ENCODE results near the gene RAB4B. TPM values are rescaled to one million over a fixed set of nuclear protein-coding genes. Genes with fewer than 3 reads are reported as not detected.

Gene RAB4B
- total RNA-seq, 5 donors from 2014 or later (not counting 1 experiment from before 2014, with no cell fraction given) = 42.4 to 77.9 (median 63.2) TPM

DNA sequence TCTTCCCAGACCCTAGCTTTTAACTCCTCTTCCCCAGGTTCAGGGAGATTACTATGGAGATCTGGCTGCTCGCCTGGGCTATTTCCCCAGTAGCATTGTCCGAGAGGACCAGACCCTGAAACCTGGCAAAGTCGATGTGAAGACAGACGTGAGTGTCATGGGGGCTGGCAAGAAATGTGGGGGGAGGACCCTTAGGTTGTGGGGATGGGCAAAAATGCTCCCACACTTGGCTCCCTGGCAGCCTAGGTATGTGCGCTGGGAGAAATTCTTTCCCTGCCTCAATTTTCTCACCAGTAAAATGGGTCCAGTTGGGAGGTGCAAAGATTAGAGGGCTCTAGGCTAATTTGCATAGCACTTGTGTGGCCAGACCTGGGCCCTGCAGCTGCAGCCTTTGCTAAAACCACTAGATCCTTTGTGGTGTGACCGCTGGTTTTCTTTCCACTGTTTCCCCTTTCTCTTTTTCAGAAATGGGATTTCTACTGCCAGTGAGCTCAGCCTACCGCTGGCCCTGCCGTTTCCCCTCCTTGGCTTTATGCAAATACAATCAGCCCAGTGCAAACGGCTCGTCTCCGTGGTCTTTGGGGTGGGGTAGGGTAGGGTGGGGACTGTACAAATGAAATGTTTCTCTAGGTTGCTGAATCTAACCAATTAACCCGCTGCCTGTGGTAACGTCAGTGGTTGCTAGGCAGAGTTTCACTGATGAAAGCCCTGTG lies 959 bp upstream of the RAB4B start:
- peaks cover 9% of the 10 kb centered on the region for H3K36me3 Mint-ChIP-seq
- Histone ChIP-seq H3K27me3 (replicated peaks in 1 of 2; ENCODE audit: control insufficient read depth in 2 of 2, extremely low read depth in 1 of 2, insufficient read depth in 2 of 2, low read length in 1 of 2) (no peaks in the 10 kb centered on the region), H3K4me3 (ENCODE audit: control insufficient read depth in 1 of 2, extremely low read depth in 1 of 2, low read length in 1 of 2) (peak overlapping the region; percentile 67 to 96), H3K36me3 (ENCODE audit: control insufficient read depth in 2 of 2, extremely low read depth in 1 of 2, insufficient read depth in 1 of 2, low read length in 1 of 2) (peaks cover 0 to 6% of the 10 kb centered on the region in 2 donors), H3K27ac (ENCODE audit: low read length) (peak overlapping the region; percentile 86), H3K4me1 (ENCODE audit: control insufficient read depth in 1 of 2, extremely low read depth in 1 of 2, insufficient read depth in 2 of 2, low read length in 2 of 2) (peaks cover 9 to 26% of the 10 kb centered on the region in 2 experiments), H3K9me3 (no peaks in the 10 kb centered on the region)
- H3K9me3 Mint-ChIP-seq = no peaks in the 10 kb centered on the region
- POLR2A ChIA-PET = interaction anchor here (0.5 to 2.5 kb wide), 8 partner anchors 18 to 486 kb away, joined by 3 to 23 read pairs (median 6); partner anchors contain the start of genes EGLN2 (in 2 of the 2), ACTMAP (in 1 of the 2) and SNRPA (in 1 of the 2)
- 3% methylated on average over 7 of the region's 13 CpGs for WGBS (ENCODE audit: insufficient coverage)
- H3K4me3 Mint-ChIP-seq = peak overlapping the region; percentile 83 to 90 (median 88)
- DNase-seq = peak; percentile 78 to 96 (median 90)
- peaks cover 25 to 41% (median 38%) of the 10 kb centered on the region in 3 donors for H3K4me1 Mint-ChIP-seq
- H3K27ac Mint-ChIP-seq = peak overlapping the region; percentile 96
- no peaks in the 10 kb centered on the region for H3K27me3 Mint-ChIP-seq
- ATAC-seq (replicated peaks in 1 of 4) = peak; percentile 69 to 76 (median 74)
- CTCF ChIA-PET = interaction anchor here (0.5 to 3.3 kb wide), 18 partner anchors 11 to 640 kb away, joined by 3 to 30 read pairs (median 4); partner anchors contain the start of genes ACTMAP (in 1 of the 2), C19orf47 (in 1 of the 2), COQ8B (in 1 of the 2) and EGLN2 (in 1 of the 2)

DNA sequence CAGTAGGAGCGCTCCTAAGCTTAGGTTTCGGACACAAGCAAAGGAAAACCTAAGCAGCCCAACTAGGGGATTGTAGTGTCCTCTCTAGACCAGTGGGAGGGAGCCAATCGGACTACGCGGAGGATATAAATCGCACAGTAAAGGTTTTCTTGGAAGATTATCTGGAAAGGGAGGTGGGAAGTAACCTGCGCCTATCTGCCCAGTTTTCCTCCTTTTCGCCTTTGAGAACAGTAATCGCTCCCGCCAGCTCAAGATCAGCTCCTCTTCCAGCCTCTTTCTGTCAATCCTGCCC lies 456 bp upstream of the RAB4B start:
- 0% methylated on average over 7 of the region's 10 CpGs for WGBS (ENCODE audit: insufficient coverage)
- ChIA-PET CTCF (interaction anchor here (0.5 to 3.3 kb wide), 20 partner anchors 12 to 1181 kb away, joined by 3 to 30 read pairs (median 3); partner anchors contain the start of genes ACTMAP (in 1 of the 2), C19orf47 (in 1 of the 2), COQ8B (in 1 of the 2) and EGLN2 (in 1 of the 2)), POLR2A (interaction anchor here (0.5 to 2.5 kb wide), 10 partner anchors 18 to 486 kb away, joined by 3 to 23 read pairs (median 6); partner anchors contain the start of genes ACTMAP (in 1 of the 2), COQ8B (in 1 of the 2), EGLN2 (in 1 of the 2) and ITPKC (in 1 of the 2))
- no peaks in the 10 kb centered on the region for H3K27me3 ChIP-seq (replicated peaks in 1 of 2; ENCODE audit: control insufficient read depth in 2 of 2, extremely low read depth in 1 of 2, insufficient read depth in 2 of 2, low read length in 1 of 2)
- Mint-ChIP-seq H3K36me3 (peaks cover 13% of the 10 kb centered on the region), H3K9me3 (no peaks in the 10 kb centered on the region), H3K4me3 (peak overlapping the region; percentile 83 to 90 (median 88)), H3K27me3 (no peaks in the 10 kb centered on the region), H3K4me1 (peaks cover 26 to 40% (median 38%) of the 10 kb centered on the region in 3 donors), H3K27ac (peak overlapping the region; percentile 96)
- no peaks in the 10 kb centered on the region for H3K9me3 ChIP-seq
- ATAC-seq (replicated peaks in 1 of 4) (no peak), DNase-seq (no peak)
- H3K4me3 ChIP-seq (ENCODE audit: control insufficient read depth in 1 of 2, extremely low read depth in 1 of 2, low read length in 1 of 2) = peak overlapping the region; percentile 67 to 96
- H3K4me1 ChIP-seq (ENCODE audit: control insufficient read depth in 1 of 2, extremely low read depth in 1 of 2, insufficient read depth in 2 of 2, low read length in 2 of 2) = peaks cover 9 to 26% of the 10 kb centered on the region in 2 experiments
- H3K36me3 ChIP-seq (ENCODE audit: control insufficient read depth in 2 of 2, extremely low read depth in 1 of 2, insufficient read depth in 1 of 2, low read length in 1 of 2) = peaks cover 0 to 7% of the 10 kb centered on the region in 2 donors
- peak overlapping the region; percentile 86 for H3K27ac ChIP-seq (ENCODE audit: low read length)

DNA sequence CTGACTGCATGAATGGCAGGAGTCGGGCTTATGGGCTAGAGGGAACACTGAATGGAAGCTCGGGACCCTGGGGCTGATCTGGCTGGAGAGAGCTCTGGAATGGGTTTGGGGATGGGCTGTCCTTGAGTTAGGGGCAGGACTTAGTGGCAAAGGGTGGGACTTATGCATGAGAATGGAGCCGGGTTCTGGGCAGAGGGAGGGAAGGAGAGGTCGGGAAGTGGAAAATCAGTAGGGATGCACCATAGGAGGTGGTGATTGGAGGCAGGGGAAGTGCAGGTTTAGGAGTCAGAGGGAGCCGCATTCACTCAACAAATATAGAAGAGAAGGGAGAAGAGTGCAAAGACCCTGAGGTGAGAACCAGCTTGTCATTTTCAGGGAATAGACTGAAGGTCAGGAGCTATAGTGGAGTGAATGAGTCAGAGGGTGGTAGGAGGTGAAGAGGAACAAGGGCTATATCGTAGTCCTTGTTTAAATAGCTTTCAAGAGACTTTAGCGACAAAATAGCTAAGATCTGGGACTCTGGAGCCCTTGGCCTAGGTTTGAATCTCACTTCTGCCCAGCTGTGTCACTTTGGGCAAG lies 748 bp downstream of the RAB4B start:
- Mint-ChIP-seq H3K36me3 (peaks cover 17% of the 10 kb centered on the region), H3K4me3 (peak overlapping the region; percentile 83 to 90 (median 88)), H3K4me1 (peaks cover 26 to 40% (median 40%) of the 10 kb centered on the region in 3 donors), H3K9me3 (no peaks in the 10 kb centered on the region), H3K27ac (peak overlapping the region; percentile 96), H3K27me3 (no peaks in the 10 kb centered on the region)
- H3K27me3 ChIP-seq (replicated peaks in 1 of 2; ENCODE audit: control insufficient read depth in 2 of 2, extremely low read depth in 1 of 2, insufficient read depth in 2 of 2, low read length in 1 of 2) = no peaks in the 10 kb centered on the region
- DNase-seq (no peak), ATAC-seq (replicated peaks in 1 of 4) (no peak)
- peaks cover 4 to 9% of the 10 kb centered on the region in 2 donors for H3K36me3 ChIP-seq (ENCODE audit: control insufficient read depth in 2 of 2, extremely low read depth in 1 of 2, insufficient read depth in 1 of 2, low read length in 1 of 2)
- 18% methylated on average over 6 of the region's 7 CpGs for WGBS (ENCODE audit: insufficient coverage)
- H3K27ac ChIP-seq (ENCODE audit: low read length) = peak overlapping the region; percentile 73
- ChIA-PET CTCF (interaction anchor here (0.5 to 3.3 kb wide), 12 partner anchors 20 to 780 kb away, joined by 3 to 30 read pairs (median 7); partner anchors contain the start of genes ACTMAP (in 1 of the 2), EGLN2 (in 1 of the 2) and SNRPA (in 1 of the 2)), POLR2A (interaction anchor here (0.5 to 2.5 kb wide), 6 partner anchors 20 to 1105 kb away, joined by 3 to 23 read pairs (median 6); partner anchors contain the start of genes ACTMAP (in 1 of the 2), EGLN2 (in 1 of the 2), HNRNPUL1 (in 1 of the 2) and SNRPA (in 1 of the 2))
- H3K4me1 ChIP-seq (ENCODE audit: control insufficient read depth in 1 of 2, extremely low read depth in 1 of 2, insufficient read depth in 2 of 2, low read length in 2 of 2) = peaks cover 9 to 26% of the 10 kb centered on the region in 2 experiments
- no peaks in the 10 kb centered on the region for H3K9me3 ChIP-seq
- H3K4me3 ChIP-seq (ENCODE audit: control insufficient read depth in 1 of 2, extremely low read depth in 1 of 2, low read length in 1 of 2) = peak overlapping the region; percentile 64 to 67

DNA sequence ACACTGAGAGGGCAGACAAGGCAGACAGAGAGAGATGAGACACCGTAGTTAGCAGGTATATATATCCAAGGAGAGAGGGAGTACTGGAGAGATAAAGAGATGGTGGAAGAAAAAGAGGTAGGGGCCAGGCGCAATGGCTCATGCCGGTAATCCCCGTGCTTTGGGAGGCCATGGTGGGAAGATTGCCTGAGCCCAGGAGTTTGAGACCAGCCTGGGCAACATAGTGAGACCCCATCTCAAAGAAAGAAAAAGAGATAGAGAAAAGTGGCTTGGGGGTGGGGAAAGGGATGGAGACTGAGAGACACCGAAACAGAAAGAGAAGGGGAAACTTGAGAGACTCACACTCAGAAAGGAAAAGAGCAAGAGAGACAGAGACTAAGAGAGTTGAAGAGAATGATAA lies 2.5 kb downstream of the RAB4B start:
- H3K36me3 ChIP-seq (ENCODE audit: control insufficient read depth in 2 of 2, extremely low read depth in 1 of 2, insufficient read depth in 1 of 2, low read length in 1 of 2) = peaks cover 14 to 21% of the 10 kb centered on the region in 2 donors
- no peak for ATAC-seq (replicated peaks in 1 of 4)
- peaks cover 26 to 42% (median 40%) of the 10 kb centered on the region in 3 donors for H3K4me1 Mint-ChIP-seq
- H3K4me3 ChIP-seq (ENCODE audit: control insufficient read depth in 1 of 2, extremely low read depth in 1 of 2, low read length in 1 of 2) = no peak overlapping the region
- WGBS (ENCODE audit: insufficient coverage) = 100% methylated on average over 5 of the region's 5 CpGs
- peaks cover 9 to 26% of the 10 kb centered on the region in 2 experiments for H3K4me1 ChIP-seq (ENCODE audit: control insufficient read depth in 1 of 2, extremely low read depth in 1 of 2, insufficient read depth in 2 of 2, low read length in 2 of 2)
- H3K4me3 Mint-ChIP-seq = no peak overlapping the region
- H3K27ac Mint-ChIP-seq = peak overlapping the region; percentile 25 to 49
- no peaks in the 10 kb centered on the region for H3K9me3 Mint-ChIP-seq
- no peak overlapping the region for H3K27ac ChIP-seq (ENCODE audit: low read length)
- DNase-seq = no peak
- H3K36me3 Mint-ChIP-seq = peaks cover 22% of the 10 kb centered on the region
- H3K27me3 ChIP-seq (replicated peaks in 1 of 2; ENCODE audit: control insufficient read depth in 2 of 2, extremely low read depth in 1 of 2, insufficient read depth in 2 of 2, low read length in 1 of 2) = no peaks in the 10 kb centered on the region
- CTCF ChIA-PET = no interaction called here
- H3K27me3 Mint-ChIP-seq = no peaks in the 10 kb centered on the region
- no peaks in the 10 kb centered on the region for H3K9me3 ChIP-seq
- POLR2A ChIA-PET = interaction anchor here in 1 of 2 donors (0.7 kb wide), 1 partner anchor 26 kb away, joined by 3 read pairs; no protein-coding TSS in a partner anchor

DNA sequence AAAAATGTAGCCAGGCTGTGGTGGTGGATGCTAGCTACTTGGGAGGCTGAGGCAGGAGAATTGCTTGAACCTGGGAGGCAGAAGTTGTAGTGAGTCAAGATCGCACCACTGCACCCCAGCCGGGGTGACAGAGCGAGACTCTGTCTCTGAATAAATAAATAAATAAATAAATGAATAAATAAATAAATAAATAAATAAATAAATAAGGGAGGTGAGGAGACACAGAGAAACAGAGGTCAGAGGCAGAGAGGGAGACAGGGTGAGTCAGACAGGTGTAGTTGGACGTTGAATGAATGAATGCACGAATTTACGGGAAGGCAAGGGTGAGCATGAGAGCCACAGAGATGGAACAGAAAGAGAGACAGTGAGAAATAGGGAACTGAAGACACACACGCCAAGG lies 3.1 kb downstream of the RAB4B start:
- DNase-seq = no peak
- H3K36me3 Mint-ChIP-seq = peaks cover 23% of the 10 kb centered on the region
- peaks cover 14 to 23% of the 10 kb centered on the region in 2 donors for H3K36me3 ChIP-seq (ENCODE audit: control insufficient read depth in 2 of 2, extremely low read depth in 1 of 2, insufficient read depth in 1 of 2, low read length in 1 of 2)
- 95% methylated on average over 4 of the region's 7 CpGs for WGBS (ENCODE audit: insufficient coverage)
- no peak for ATAC-seq (replicated peaks in 1 of 4)
- no peaks in the 10 kb centered on the region for H3K27me3 ChIP-seq (replicated peaks in 1 of 2; ENCODE audit: control insufficient read depth in 2 of 2, extremely low read depth in 1 of 2, insufficient read depth in 2 of 2, low read length in 1 of 2)
- H3K9me3 ChIP-seq = no peaks in the 10 kb centered on the region
- H3K27ac Mint-ChIP-seq = peak overlapping the region; percentile 16 to 50
- peaks cover 26 to 40% (median 39%) of the 10 kb centered on the region in 3 donors for H3K4me1 Mint-ChIP-seq
- ChIA-PET CTCF (interaction anchor here in 1 of 2 donors (0.7 kb wide), 1 partner anchor 577 kb away, joined by 7 read pairs; no protein-coding TSS in a partner anchor), POLR2A (interaction anchor here in 1 of 2 donors (0.6 kb wide), 1 partner anchor 960 kb away, joined by 8 read pairs; no protein-coding TSS in a partner anchor)
- no peak overlapping the region for H3K4me3 Mint-ChIP-seq
- no peaks in the 10 kb centered on the region for H3K9me3 Mint-ChIP-seq
- no peaks in the 10 kb centered on the region for H3K27me3 Mint-ChIP-seq
- H3K27ac ChIP-seq (ENCODE audit: low read length) = no peak overlapping the region
- H3K4me1 ChIP-seq (ENCODE audit: control insufficient read depth in 1 of 2, extremely low read depth in 1 of 2, insufficient read depth in 2 of 2, low read length in 2 of 2) = peaks cover 9 to 26% of the 10 kb centered on the region in 2 experiments
- H3K4me3 ChIP-seq (ENCODE audit: control insufficient read depth in 1 of 2, extremely low read depth in 1 of 2, low read length in 1 of 2) = no peak overlapping the region

DNA sequence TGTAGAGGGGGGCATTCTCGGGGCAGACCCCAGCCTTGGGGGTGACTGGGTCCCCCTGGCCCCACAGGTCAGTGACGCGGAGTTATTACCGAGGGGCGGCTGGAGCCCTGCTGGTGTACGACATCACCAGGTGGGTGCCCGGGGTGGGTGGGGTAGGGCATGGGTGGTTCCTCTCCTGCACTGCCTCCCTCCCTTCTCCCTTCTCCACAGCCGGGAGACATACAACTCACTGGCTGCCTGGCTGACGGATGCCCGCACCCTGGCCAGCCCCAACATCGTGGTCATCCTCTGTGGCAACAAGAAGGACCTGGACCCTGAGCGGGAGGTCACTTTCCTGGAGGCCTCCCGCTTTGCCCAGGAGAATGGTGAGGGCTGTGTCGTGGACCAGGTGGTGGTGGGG lies 5.7 kb downstream of the RAB4B start:
- no peaks in the 10 kb centered on the region for H3K9me3 ChIP-seq
- CTCF ChIA-PET = no interaction called here
- peaks cover 28 to 34% of the 10 kb centered on the region in 2 donors for H3K36me3 ChIP-seq (ENCODE audit: control insufficient read depth in 2 of 2, extremely low read depth in 1 of 2, insufficient read depth in 1 of 2, low read length in 1 of 2)

More for the DNA sequence above, 5.7 kb downstream of the RAB4B start:
- Mint-ChIP-seq H3K27me3 (no peaks in the 10 kb centered on the region), H3K4me3 (no peak overlapping the region), H3K4me1 (peaks cover 13 to 25% (median 24%) of the 10 kb centered on the region in 3 donors), H3K27ac (no peak overlapping the region), H3K9me3 (no peaks in the 10 kb centered on the region), H3K36me3 (peaks cover 34% of the 10 kb centered on the region)
- H3K4me1 ChIP-seq (ENCODE audit: control insufficient read depth in 1 of 2, extremely low read depth in 1 of 2, insufficient read depth in 2 of 2, low read length in 2 of 2) = peaks cover 5 to 10% of the 10 kb centered on the region in 2 experiments
- no peak overlapping the region for H3K4me3 ChIP-seq (ENCODE audit: control insufficient read depth in 1 of 2, extremely low read depth in 1 of 2, low read length in 1 of 2)
- WGBS (ENCODE audit: insufficient coverage) = 92% methylated on average over 11 of the region's 14 CpGs
- DNase-seq = no peak
- H3K27me3 ChIP-seq (replicated peaks in 1 of 2; ENCODE audit: control insufficient read depth in 2 of 2, extremely low read depth in 1 of 2, insufficient read depth in 2 of 2, low read length in 1 of 2) = no peaks in the 10 kb centered on the region
- H3K27ac ChIP-seq (ENCODE audit: low read length) = no peak overlapping the region
- no peak for ATAC-seq (replicated peaks in 1 of 4)
- POLR2A ChIA-PET = no interaction called here

Measured in T-cell (primary cell).